ENCODE measurements around the gene RPS6KA5. TPM values are rescaled to one million over a fixed set of nuclear protein-coding genes. Genes with fewer than 3 reads are reported as not detected.

The RPS6KA5 gene
- total RNA-seq, 4 donors from 2014 or later, result 3.1 to 10.5 (median 8.1) TPM

- intact Hi-C loops (cut with DNase I), result no loop called here
- no peak for DNase-seq
- Histone ChIP-seq H3K4me1 (no peaks in the 10 kb centered on the region), H3K9me3 (no peaks in the 10 kb centered on the region), H3K27ac (no peak overlapping the region), H3K36me3 (peaks cover 0 to 7% (median 0%) of the 10 kb centered on the region in 3 donors), H3K27me3 (no peaks in the 10 kb centered on the region), H3K4me3 (no peak overlapping the region)
- no peak for TF ChIP-seq CTCF (IDR thresholded peaks at IDR 0.05)
- TF ChIP-seq POLR2A (IDR thresholded peaks at IDR 0.05), result no peak
Measured at GRCh38 chr14:90905531-90905930, 154.9 kb downstream of the RPS6KA5 start.

- DNase-seq, result no peak
Measured at GRCh38 chr14:90903101-90903500, 157.3 kb downstream of the RPS6KA5 start.

GRCh38 chr14:90900476-90901083, 159.9 kb downstream of the RPS6KA5 start:
- WGBS, 2 donors, result 81 to 85% methylated on average over 2 of the region's 2 CpGs

More at GRCh38 chr14:90903101-90903500, 157.3 kb downstream of the RPS6KA5 start:
- H3K36me3 ChIP-seq, result peaks cover 0 to 25% (median 4%) of the 10 kb centered on the region in 3 donors
- no peaks in the 10 kb centered on the region for H3K4me1 ChIP-seq
- intact Hi-C loops (cut with DNase I), result loop anchor here (2.0 kb wide), 1 partner anchor 270 kb away; no protein-coding TSS in a partner anchor
- 0 to 5% methylated on average over 1 of the region's 1 CpG for WGBS, 2 donors
- no peaks in the 10 kb centered on the region for H3K9me3 ChIP-seq
- TF ChIP-seq POLR2A (IDR thresholded peaks at IDR 0.05) (no peak), CTCF (IDR thresholded peaks at IDR 0.05) (peak; percentile 47 to 82 (median 70))
- H3K27ac ChIP-seq, result no peak overlapping the region
- no peaks in the 10 kb centered on the region for H3K27me3 ChIP-seq
- no peak overlapping the region for H3K4me3 ChIP-seq

GRCh38 chr14:90897022-90897421, 163.4 kb downstream of the RPS6KA5 start:
- Histone ChIP-seq H3K4me3 (no peak overlapping the region), H3K4me1 (no peaks in the 10 kb centered on the region), H3K36me3 (peaks cover 0 to 63% (median 4%) of the 10 kb centered on the region in 3 donors), H3K27me3 (no peaks in the 10 kb centered on the region), H3K27ac (no peak overlapping the region), H3K9me3 (no peaks in the 10 kb centered on the region)
- DNase-seq, result no peak
- WGBS, 2 donors, result 92 to 100% methylated on average over 6 of the region's 6 CpGs
- TF ChIP-seq POLR2A (IDR thresholded peaks at IDR 0.05), result no peak
- intact Hi-C loops (cut with DNase I), result no loop called here

More at GRCh38 chr14:90900476-90901083, 159.9 kb downstream of the RPS6KA5 start:
- Histone ChIP-seq H3K27me3 (no peaks in the 10 kb centered on the region), H3K4me3 (no peak overlapping the region), H3K9me3 (no peaks in the 10 kb centered on the region), H3K27ac (no peak overlapping the region), H3K36me3 (peaks cover 0 to 51% (median 4%) of the 10 kb centered on the region in 3 donors), H3K4me1 (no peaks in the 10 kb centered on the region)
- intact Hi-C loops (cut with DNase I), result no loop called here
- no peak for DNase-seq
- TF ChIP-seq CTCF (IDR thresholded peaks at IDR 0.05) (no peak), POLR2A (IDR thresholded peaks at IDR 0.05) (no peak)

GRCh38 chr14:90894241-90894640, 166.2 kb downstream of the RPS6KA5 start:
- peaks cover 0 to 53% (median 4%) of the 10 kb centered on the region in 3 donors for H3K36me3 ChIP-seq
- no peak for TF ChIP-seq CTCF (IDR thresholded peaks at IDR 0.05)
- TF ChIP-seq POLR2A (IDR thresholded peaks at IDR 0.05), result no peak

More at GRCh38 chr14:90894241-90894640, 166.2 kb downstream of the RPS6KA5 start:
- H3K9me3 ChIP-seq, result no peaks in the 10 kb centered on the region
- H3K4me3 ChIP-seq, result no peak overlapping the region
- no peak for DNase-seq
- WGBS, 2 donors, result 89 to 91% methylated on average over 6 of the region's 6 CpGs
- H3K27me3 ChIP-seq, result no peaks in the 10 kb centered on the region
- no peaks in the 10 kb centered on the region for H3K4me1 ChIP-seq
- intact Hi-C loops (cut with DNase I), result no loop called here
- H3K27ac ChIP-seq, result no peak overlapping the region
